IMR-90 (cell line): Measurements from ENCODE around the gene EMID1. TPM values are rescaled to one million over a fixed set of nuclear protein-coding genes. Genes with fewer than 3 reads are reported as not detected.

Source experiments
- ATAC-seq: fragments of 200-7000 bp; cut with Tn5 transposase; 2 replicates; pipeline ENCODE4 v1.9.1; 2020; ENCODE audit warnings: low read depth, mild to moderate bottlenecking, moderate library complexity
- BruUV-seq: library from RNA; stranded (reverse); fragments of 400-500 nt; replicated peaks from 2 replicates; lab custom pipeline; 2021; lab: Mats Ljungman, UMichigan
- CTCF ChIA-PET: fragments of 300-600 bp; formaldehyde crosslinking; extraction: SDS; loops from one replicate; lab custom pipeline; 2021; ENCODE audit warnings: antibody characterized with exemption; lab: Yijun Ruan, JAX
- POLR2A ChIA-PET: fragments of 300-600 bp; sonication (Branson Sonifier 250); formaldehyde crosslinking; loops from one replicate; lab custom pipeline; 2022; ENCODE audit warnings: antibody characterized with exemption; ENCODE audit not compliant: unreplicated experiment; lab: Charles Lee
- DNase-seq: peaks from one replicate; pipeline ENCODE4 v3.0.0; 2013
- H2AFZ ChIP-seq: replicated peaks from 2 replicates; pipeline ENCODE3; 2013; ENCODE audit warnings: low read length, mild to moderate bottlenecking; ENCODE audit not compliant: poor library complexity
- H2AK5ac ChIP-seq: 2 replicates; pipeline ENCODE4 v1.6.1; 2013; ENCODE audit warnings: low read depth, low read length, inconsistent platforms
- H2AK9ac ChIP-seq: replicated peaks from 2 replicates; pipeline ENCODE3; 2013; ENCODE audit warnings: mild to moderate bottlenecking, low read depth, low read length, moderate library complexity; ENCODE audit not compliant: poor library complexity
- H2BK120ac ChIP-seq: 2 replicates; pipeline ENCODE4 v1.6.1; 2013; ENCODE audit warnings: low read depth, low read length, inconsistent platforms
- H2BK15ac ChIP-seq: 3 replicates; pipeline ENCODE4 v1.6.1; 2013; ENCODE audit warnings: low read depth, low read length, inconsistent platforms
- H2BK20ac ChIP-seq: 2 replicates; pipeline ENCODE4 v1.6.1; 2013; ENCODE audit warnings: low read depth, mild to moderate bottlenecking, inconsistent platforms, low read length, moderate library complexity
- H2BK5ac ChIP-seq: 2 replicates; pipeline ENCODE4 v1.6.1; 2013; ENCODE audit warnings: mild to moderate bottlenecking, low read depth, low read length, inconsistent platforms; ENCODE audit not compliant: poor library complexity, severe bottlenecking
- H3K14ac ChIP-seq: replicated peaks from 2 replicates; pipeline ENCODE4 v1.6.1; 2013; ENCODE audit warnings: low read depth, low read length, inconsistent platforms
- H3K18ac ChIP-seq: 2 replicates; pipeline ENCODE4 v1.6.1; 2013; ENCODE audit warnings: low read depth, low read length, control low read depth
- H3K23ac ChIP-seq: 2 replicates; pipeline ENCODE4 v1.6.1; 2013; ENCODE audit warnings: low read depth, low read length, inconsistent platforms
- H3K27ac ChIP-seq: 2 replicates; pipeline ENCODE4 v1.5.1; 2013; ENCODE audit warnings: mild to moderate bottlenecking, control low read depth, low read length; ENCODE audit not compliant: insufficient read depth
- H3K27me3 ChIP-seq: 2 replicates; pipeline ENCODE4 v1.6.1; 2013; ENCODE audit warnings: low read length; ENCODE audit not compliant: control insufficient read depth, insufficient read depth
- H3K36me3 ChIP-seq: 2 replicates; pipeline ENCODE4 v1.6.1; 2013; ENCODE audit warnings: low read length, mixed read lengths; ENCODE audit not compliant: control insufficient read depth, insufficient read depth
- H3K4ac ChIP-seq: 2 replicates; pipeline ENCODE4 v1.6.1; 2013; ENCODE audit warnings: low read depth, low read length, inconsistent platforms
- H3K4me1 ChIP-seq: 2 replicates; pipeline ENCODE4 v1.6.1; 2013; ENCODE audit warnings: low read length, mixed read lengths; ENCODE audit not compliant: control insufficient read depth, insufficient read depth
- H3K4me2 ChIP-seq: 2 replicates; pipeline ENCODE4 v1.6.1; 2013; ENCODE audit warnings: low read depth, mild to moderate bottlenecking, control low read depth, low read length, moderate library complexity
- H3K4me3 ChIP-seq: 2 replicates; pipeline ENCODE4 v1.5.1; 2013; ENCODE audit warnings: low read depth, mild to moderate bottlenecking, control low read depth, low read length, moderate library complexity; ENCODE audit not compliant: insufficient read depth
- H3K56ac ChIP-seq: 2 replicates; pipeline ENCODE4 v1.6.1; 2013; ENCODE audit warnings: low read length, inconsistent platforms; ENCODE audit not compliant: insufficient read depth; ENCODE audit errors: extremely low read depth
- H3K79me1 ChIP-seq, 2 experiments: 2 replicates each; pipeline ENCODE4 v1.6.1; 2013; ENCODE audit warnings: low read length in 2 of 2, inconsistent platforms in 1 of 2, low read depth in 1 of 2
- H3K9ac ChIP-seq: 2 replicates; pipeline ENCODE4 v1.6.1; 2013; ENCODE audit warnings: low read depth, low read length, control low read depth
- H3K9me1 ChIP-seq: 2 replicates; pipeline ENCODE4 v1.6.1; 2013; ENCODE audit warnings: low read length, inconsistent platforms; ENCODE audit not compliant: insufficient read depth
- H3K9me3 ChIP-seq: 2 replicates; pipeline ENCODE4 v1.6.1; 2013; ENCODE audit warnings: low read length; ENCODE audit not compliant: control insufficient read depth, insufficient read depth
- H4K20me1 ChIP-seq: 2 replicates; pipeline ENCODE4 v1.6.1; 2013; ENCODE audit warnings: low read length, inconsistent platforms; ENCODE audit not compliant: insufficient read depth
- H4K5ac ChIP-seq: 2 replicates; pipeline ENCODE4 v1.6.1; 2013; ENCODE audit warnings: mild to moderate bottlenecking, low read depth, low read length, control low read depth
- H4K8ac ChIP-seq, 2 experiments: 2 replicates each; pipeline ENCODE4 v1.6.1; 2013; ENCODE audit warnings: low read depth in 2 of 2, low read length in 2 of 2, control low read depth in 1 of 2, inconsistent platforms in 1 of 2
- H4K91ac ChIP-seq: 2 replicates; pipeline ENCODE4 v1.6.1; 2013; ENCODE audit warnings: low read depth, low read length, inconsistent platforms; ENCODE audit not compliant: insufficient read depth
- NFE2L2 ChIP-seq: fragments of 150-350 bp; IDR thresholded peaks from 2 replicates; pipeline ENCODE4 v1.6.1; 2016; ENCODE audit warnings: low read depth, mild to moderate bottlenecking, low read length
- POLR2A ChIP-seq: IDR thresholded peaks from 2 replicates; pipeline ENCODE4 v1.6.1; 2012; ENCODE audit warnings: mild to moderate bottlenecking, low read depth, low read length
- RCOR1 ChIP-seq: IDR thresholded peaks from 2 replicates; pipeline ENCODE4 v1.6.1; 2012; ENCODE audit warnings: mild to moderate bottlenecking, low read length, improper control_type of control experiment; ENCODE audit not compliant: insufficient replicate concordance
- WGBS, 2 experiments: methylation state at CpG; one replicate each; pipeline versions ENCODE4 v1.1.5 to v1.1.7; 2013; ENCODE audit warnings: missing lambda C conversion rate in 2 of 2; ENCODE audit not compliant: insufficient read length in 1 of 2; ENCODE audit errors: extremely low coverage in 2 of 2; 5-methylcytosine and 5-hydroxymethylcytosine counted together
- dilution Hi-C: fragments of 300-500 bp; cut with HindIII; formaldehyde crosslinking; loops from one replicate; pipeline ENCODE4 v1.14.3; 2018; ENCODE audit warnings: low sequenced_read_pairs; ENCODE audit not compliant: unreplicated experiment
- in situ Hi-C: fragments of 300-500 bp; cut with MboI; formaldehyde crosslinking; loops from 3 replicates; pipeline ENCODE4 v1.14.3; 2019; ENCODE audit warnings: low sequenced_read_pairs, inconsistent platforms, mixed read lengths
- intact Hi-C: fragments of 100-400 bp; cut with micrococcal nuclease; formaldehyde crosslinking; loops from 2 replicates; pipeline ENCODE4 v1.10.0; 2022
- polyA plus RNA-seq, 3 experiments: library from polyadenylated mRNA; depleted of rRNA; stranded (reverse); fragments of >200 nt; gene quantifications; 2 replicates each; pipeline ENCODE4 v1.2.3, GENCODE V29; 2012; ENCODE audit warnings: low replicate concordance in 1 of 3
- total RNA-seq: library from RNA; depleted of rRNA; stranded (reverse); fragments of >200 nt; gene quantifications from 2 replicates; pipeline ENCODE4 v1.2.3, GENCODE V29; 2012

Gene EMID1
- total and polyA plus RNA-seq, 2 of the 4 experiments (the other 2 are of a cell fraction) = 0.54 to 1.3 TPM

DNA sequence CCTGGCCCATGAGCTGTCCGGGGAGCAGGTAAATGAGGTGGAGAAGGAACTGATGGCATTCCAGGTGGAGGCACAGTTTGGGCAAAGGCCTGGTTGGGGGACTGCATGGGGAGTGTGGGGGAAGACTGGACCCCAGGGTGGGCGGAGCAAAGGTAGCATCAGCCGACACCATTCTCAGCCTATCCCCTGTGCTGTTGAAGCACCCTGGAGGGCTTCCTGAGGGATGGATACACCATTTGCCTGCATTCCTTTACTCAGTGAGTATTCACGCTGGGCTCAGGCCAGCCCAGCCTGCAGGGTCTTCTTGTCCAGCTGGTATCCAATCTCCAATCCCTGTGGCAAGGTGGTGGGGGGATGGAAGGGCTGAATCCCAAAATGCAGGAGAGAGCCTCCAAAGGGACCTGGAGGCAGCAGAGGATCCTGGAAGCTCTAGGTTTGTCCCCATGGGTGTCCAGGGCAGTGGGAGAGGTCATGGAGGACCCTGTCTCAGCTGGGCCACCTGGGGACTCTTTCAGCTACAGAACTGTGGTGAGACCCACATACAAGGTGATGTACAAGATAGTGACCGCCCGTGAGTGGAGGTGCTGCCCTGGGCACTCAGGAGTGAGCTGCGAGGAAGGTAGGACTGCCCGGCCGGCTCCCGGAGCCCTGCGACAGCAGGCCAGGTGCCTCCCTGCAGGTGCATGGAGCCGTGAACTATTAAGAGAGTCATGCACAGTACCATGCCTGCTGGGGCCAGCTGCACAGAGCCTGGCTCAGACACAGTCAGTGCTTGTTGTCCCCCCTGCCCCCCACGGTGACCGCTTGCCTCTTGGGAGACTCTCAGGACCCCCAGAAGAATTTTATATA is 9.5 kb downstream of the EMID1 start:
- Histone ChIP-seq H2AK9ac (peak overlapping the region; percentile 14), H3K18ac (no peak overlapping the region), H4K5ac (no peak overlapping the region), H3K9me3 (no peaks in the 10 kb centered on the region), H3K4me1 (peaks cover 7% of the 10 kb centered on the region), H2AFZ (no peak overlapping the region), H4K8ac (no peak overlapping the region), H3K14ac (no peak overlapping the region), H3K56ac (no peak overlapping the region), H2BK20ac (no peak overlapping the region), H4K20me1 (no peaks in the 10 kb centered on the region; the same call in 1 of the 2 replicates), H2BK5ac (no peak overlapping the region), H3K4me2 (no peak overlapping the region), H3K4me3 (no peak overlapping the region), H3K36me3 (no peaks in the 10 kb centered on the region), H2BK15ac (no peak overlapping the region), H3K4ac (no peak overlapping the region), H4K91ac (no peak overlapping the region), H3K23ac (no peak overlapping the region), H3K79me1 (no peaks in the 10 kb centered on the region), H3K27me3 (peaks cover 15% of the 10 kb centered on the region), H3K27ac (no peak overlapping the region), H3K9me1 (no peaks in the 10 kb centered on the region), H3K9ac (no peak overlapping the region), H2BK120ac (no peak overlapping the region), H2AK5ac (no peak overlapping the region)
- POLR2A ChIA-PET = no interaction called here
- CTCF ChIA-PET = no interaction called here
- in situ Hi-C loops = no loop called here
- intact Hi-C loops = no loop called here
- no peak for ATAC-seq
- WGBS, 2 experiments = 76% methylated on average over 5 of the region's 14 CpGs; no CpG with 5 or more reads in 1 of the 2 experiments
- dilution Hi-C loops = no loop called here
- no peak for DNase-seq
- no peak for TF ChIP-seq POLR2A
- TF ChIP-seq RCOR1 = no peak
- TF ChIP-seq NFE2L2 = no peak
- no TSS peak for BruUV-seq
